Nephron progenitor cell (in vitro differentiated cells): ENCODE measurements around the gene MRPL12.

Source experiments
- DNase-seq: peaks from one replicate; pipeline ENCODE4 v3.0.0; 2021
- H3K27ac Mint-ChIP-seq: 2 replicates; pipeline ENCODE4 v1.8.0; 2021; ENCODE audit warnings: mild to moderate bottlenecking, moderate library complexity, mixed read lengths
- H3K27me3 Mint-ChIP-seq: 2 replicates; pipeline ENCODE4 v1.8.0; 2021; ENCODE audit warnings: mild to moderate bottlenecking, low read depth, mixed read lengths; ENCODE audit not compliant: poor library complexity
- H3K36me3 Mint-ChIP-seq: 2 replicates; pipeline ENCODE4 v1.8.0; 2021; ENCODE audit warnings: low read depth, mixed read lengths
- H3K4me1 Mint-ChIP-seq: 2 replicates; pipeline ENCODE4 v1.8.0; 2021; ENCODE audit warnings: mixed read lengths
- H3K4me3 Mint-ChIP-seq: 2 replicates; pipeline ENCODE4 v1.8.0; 2021; ENCODE audit warnings: mild to moderate bottlenecking, moderate library complexity, mixed read lengths
- H3K9me3 Mint-ChIP-seq: 2 replicates; pipeline ENCODE4 v1.8.0; 2021; ENCODE audit warnings: mild to moderate bottlenecking, moderate library complexity, mixed read lengths
- CTCF ChIP-seq: fragments of 200-600 bp; sonication (generic); IDR thresholded peaks from 2 replicates; pipeline ENCODE4 v1.5.0; 2021; ENCODE audit warnings: antibody characterized with exemption

Gene MRPL12

GRCh38 chr17:81660441-81660840 lies 42.7 kb upstream of the MRPL12 start:
- Mint-ChIP-seq H3K9me3 (no peaks in the 10 kb centered on the region), H3K4me1 (peaks cover 13% of the 10 kb centered on the region), H3K27me3 (peaks cover 3% of the 10 kb centered on the region), H3K36me3 (peaks cover 4% of the 10 kb centered on the region), H3K27ac (no peak overlapping the region), H3K4me3 (no peak overlapping the region)
- TF ChIP-seq CTCF = no peak
- DNase-seq = no peak

GRCh38 chr17:81662002-81662401 lies 41.2 kb upstream of the MRPL12 start:
- TF ChIP-seq CTCF = no peak
- H3K4me1 Mint-ChIP-seq = peaks cover 26% of the 10 kb centered on the region
- DNase-seq = no peak

DNA sequence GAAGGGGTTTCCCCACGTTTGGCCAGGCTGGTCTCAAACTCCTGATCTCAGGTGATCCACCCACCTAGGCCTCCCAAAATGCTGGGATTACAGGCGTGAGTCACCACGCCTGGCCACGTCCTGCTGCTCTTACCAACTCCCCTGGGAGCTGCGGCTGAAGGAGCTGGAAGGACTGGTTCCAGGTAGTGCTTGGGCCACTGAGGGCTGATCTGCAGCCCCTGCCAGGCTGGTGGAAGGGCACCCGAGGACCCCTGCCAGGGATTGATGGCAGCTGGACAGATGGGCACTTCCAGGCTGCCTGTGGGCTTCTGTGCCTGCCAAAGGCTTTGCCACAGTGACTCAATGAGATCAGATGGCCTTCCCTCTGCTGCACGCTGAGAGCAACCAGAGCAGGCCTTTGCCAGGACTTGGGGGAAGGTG lies 39.1 kb upstream of the MRPL12 start:
- no peak for DNase-seq
- TF ChIP-seq CTCF = no peak
- Mint-ChIP-seq H3K27ac (no peak overlapping the region), H3K9me3 (no peaks in the 10 kb centered on the region), H3K4me1 (peaks cover 36% of the 10 kb centered on the region), H3K4me3 (peak overlapping the region; percentile 44), H3K27me3 (peaks cover 3% of the 10 kb centered on the region), H3K36me3 (peaks cover 21% of the 10 kb centered on the region)

More at GRCh38 chr17:81662002-81662401, 41.2 kb upstream of the MRPL12 start:
- Mint-ChIP-seq H3K9me3 (no peaks in the 10 kb centered on the region), H3K4me3 (no peak overlapping the region), H3K36me3 (peaks cover 9% of the 10 kb centered on the region), H3K27me3 (peaks cover 3% of the 10 kb centered on the region), H3K27ac (no peak overlapping the region)

GRCh38 chr17:81665205-81666091 lies 37.7 kb upstream of the MRPL12 start:
- DNase-seq = no peak
- no peak for TF ChIP-seq CTCF
- Mint-ChIP-seq H3K27ac (peak overlapping the region; percentile 78), H3K36me3 (peaks cover 33% of the 10 kb centered on the region), H3K4me3 (peak overlapping the region; percentile 95), H3K4me1 (peaks cover 36% of the 10 kb centered on the region), H3K9me3 (no peaks in the 10 kb centered on the region), H3K27me3 (no peaks in the 10 kb centered on the region)

GRCh38 chr17:81666092-81666341 lies 37.1 kb upstream of the MRPL12 start:
- TF ChIP-seq CTCF = no peak
- H3K4me1 Mint-ChIP-seq = peaks cover 36% of the 10 kb centered on the region
- no peak for DNase-seq
- no peaks in the 10 kb centered on the region for H3K27me3 Mint-ChIP-seq
- H3K9me3 Mint-ChIP-seq = no peaks in the 10 kb centered on the region
- H3K27ac Mint-ChIP-seq = peak overlapping the region; percentile 78
- peak overlapping the region; percentile 95 for H3K4me3 Mint-ChIP-seq
- H3K36me3 Mint-ChIP-seq = peaks cover 34% of the 10 kb centered on the region
